Measurements from ENCODE around the gene RADIL.

RADIL gene

DNA sequence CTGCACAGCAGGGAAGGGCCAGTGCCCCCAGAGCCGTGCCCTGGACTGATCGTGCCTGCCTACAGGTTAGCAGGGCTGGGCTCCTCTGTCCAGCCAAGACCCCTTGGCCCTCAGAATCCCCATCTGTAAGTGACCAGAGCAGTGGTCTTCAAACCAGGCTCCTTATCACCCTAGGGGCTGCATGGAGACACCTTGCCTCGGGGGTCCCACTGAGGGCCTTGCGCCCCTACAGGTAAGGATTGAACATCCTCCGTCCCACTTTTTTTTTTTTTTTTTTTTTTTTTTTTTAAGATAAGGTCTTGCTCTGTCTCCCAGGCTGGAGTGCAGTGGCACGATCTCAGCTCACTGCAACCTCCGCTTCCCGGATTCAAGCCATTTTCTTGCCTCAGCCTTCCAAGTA is 32.6 kb upstream of the RADIL start:
- no peak overlapping the region for H3K4me3 ChIP-seq (ENCODE audit: low read depth, low read length)
- in situ Hi-C loops (cut with HindIII; ENCODE audit: low sequenced_read_pairs) = no loop called here
- no peak for DNase-seq (ENCODE audit: low read depth, low spot score)
- no peak for TF ChIP-seq CTCF (IDR thresholded peaks at IDR 0.05; ENCODE audit: low read depth, low read length)

- TF ChIP-seq CTCF (IDR thresholded peaks at IDR 0.05; ENCODE audit: low read depth, low read length) = no peak
- no peak overlapping the region for H3K4me3 ChIP-seq (ENCODE audit: low read depth, low read length)
- no peak for DNase-seq (ENCODE audit: low read depth, low spot score)
- in situ Hi-C loops (cut with HindIII; ENCODE audit: low sequenced_read_pairs) = no loop called here
These were observed 27.8 kb upstream of the RADIL start for GRCh38 chr7:4911111-4911828.

DNA sequence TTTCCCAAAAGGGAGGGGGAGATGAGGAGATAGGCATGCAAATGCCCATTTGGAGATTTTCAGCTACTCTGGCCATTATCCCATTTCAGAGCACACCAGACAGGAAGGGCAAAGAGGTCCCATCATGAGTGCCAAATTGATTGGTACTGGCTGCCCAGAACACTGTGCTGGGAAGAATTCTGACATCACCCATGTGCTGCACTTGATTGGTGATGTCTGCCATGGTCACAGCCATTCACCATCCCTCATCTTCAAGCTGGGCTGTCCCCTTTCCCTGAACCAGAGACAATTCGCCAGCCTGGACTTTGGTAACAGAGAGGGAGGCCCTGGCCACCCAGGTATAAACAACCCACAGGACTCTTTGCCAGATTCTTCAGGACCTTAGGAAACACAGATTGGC is 23.2 kb upstream of the RADIL start:
- TF ChIP-seq CTCF (IDR thresholded peaks at IDR 0.05; ENCODE audit: low read depth, low read length) = no peak
- in situ Hi-C loops (cut with HindIII; ENCODE audit: low sequenced_read_pairs) = no loop called here
- no peak overlapping the region for H3K4me3 ChIP-seq (ENCODE audit: low read depth, low read length)
- no peak for DNase-seq (ENCODE audit: low read depth, low spot score)

GRCh38 chr7:4905171-4905570 is 21.7 kb upstream of the RADIL start:
- DNase-seq (ENCODE audit: low read depth, low spot score) = no peak
- no peak overlapping the region for H3K4me3 ChIP-seq (ENCODE audit: low read depth, low read length)
- in situ Hi-C loops (cut with HindIII; ENCODE audit: low sequenced_read_pairs) = no loop called here
- TF ChIP-seq CTCF (IDR thresholded peaks at IDR 0.05; ENCODE audit: low read depth, low read length) = no peak

DNA sequence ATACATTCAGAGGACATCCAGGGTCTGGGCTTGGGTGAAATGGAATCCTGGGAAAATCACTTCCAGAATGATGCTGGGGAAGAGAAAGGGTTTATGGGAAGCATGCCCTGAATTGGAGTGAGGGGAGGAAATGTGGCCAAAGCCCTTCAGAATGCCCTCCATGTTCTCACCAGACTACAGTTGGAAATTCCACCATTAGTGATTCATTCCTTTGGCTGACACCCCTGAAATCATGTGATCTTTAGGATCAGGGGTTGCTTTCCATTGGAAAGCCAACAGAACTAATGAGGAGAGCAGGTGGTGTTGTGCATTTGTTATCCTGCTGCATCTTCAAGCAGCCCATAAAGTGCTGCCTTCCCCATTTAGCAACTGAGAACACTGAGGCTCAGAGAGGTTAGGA is 20.8 kb upstream of the RADIL start:
- no peak for TF ChIP-seq CTCF (IDR thresholded peaks at IDR 0.05; ENCODE audit: low read depth, low read length)
- in situ Hi-C loops (cut with HindIII; ENCODE audit: low sequenced_read_pairs) = no loop called here
- no peak for DNase-seq (ENCODE audit: low read depth, low spot score)
- H3K4me3 ChIP-seq (ENCODE audit: low read depth, low read length) = no peak overlapping the region

DNA sequence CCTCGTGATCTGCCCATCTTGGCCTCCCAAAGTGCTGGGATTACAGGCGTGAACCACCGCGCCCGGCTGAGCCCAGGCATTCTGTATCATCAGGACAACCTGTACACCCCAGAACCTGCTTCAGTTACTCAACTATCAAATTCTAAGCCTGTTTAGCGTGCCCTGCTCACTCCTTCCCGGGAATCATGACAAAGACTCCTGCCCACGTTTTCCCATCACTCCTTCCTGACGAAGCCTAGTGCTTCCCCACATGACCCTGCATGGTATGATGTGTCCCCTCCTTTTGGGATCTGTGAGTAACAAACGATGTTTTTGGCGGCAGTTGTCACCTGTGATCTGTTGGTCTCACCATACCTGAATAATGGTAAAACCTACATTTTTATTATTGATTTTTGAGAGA is 12.2 kb upstream of the RADIL start:
- no peak for DNase-seq (ENCODE audit: low read depth, low spot score)
- in situ Hi-C loops (cut with HindIII; ENCODE audit: low sequenced_read_pairs) = no loop called here
- H3K4me3 ChIP-seq (ENCODE audit: low read depth, low read length) = no peak overlapping the region

More for the DNA sequence above, 12.2 kb upstream of the RADIL start:
- TF ChIP-seq CTCF (IDR thresholded peaks at IDR 0.05; ENCODE audit: low read depth, low read length) = no peak

Data from astrocyte of the spinal cord (primary cell).